Activated CD4-positive, alpha-beta T cell treated with anti-CD3 and anti-CD28 coated beads, Interleukin-2, Interleukin-6, amounts not matched to agents 100 ng/mL and 50 ng/mL, durations not matched to agents 16 hours and 8 hours (primary cell): ENCODE data around the gene STIMATE.

Experiments used
- DNase-seq: peaks from one replicate; pipeline ENCODE4 v3.0.0-alpha.2; 2020

The STIMATE gene

GRCh38 chr3:52788890-52789745, 108.2 kb downstream of the STIMATE start:
- no peak for DNase-seq

GRCh38 chr3:52787672-52788625, 109.4 kb downstream of the STIMATE start:
- DNase-seq = no peak

DNA sequence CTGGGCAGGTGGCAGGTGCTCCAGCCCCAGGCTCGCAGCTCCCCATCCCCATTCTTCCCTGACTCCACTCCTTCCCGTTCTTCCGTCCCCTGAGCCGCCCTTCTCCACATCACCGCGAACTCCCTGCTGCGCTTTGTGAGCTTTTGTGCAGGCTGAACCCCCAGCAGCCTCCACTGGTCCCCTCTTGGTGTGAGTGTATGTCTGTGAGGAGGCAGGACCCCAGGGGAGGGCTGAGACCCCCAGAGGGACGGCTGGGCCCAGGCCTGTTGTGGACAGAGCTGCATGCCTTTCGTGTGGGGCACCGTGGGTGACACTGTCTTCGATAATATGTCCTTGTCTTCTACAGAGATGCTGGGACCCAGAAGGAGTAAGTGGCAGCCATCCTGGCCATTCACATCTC, 110.1 kb downstream of the STIMATE start:
- DNase-seq = no peak
